ENCODE data around the gene NTNG1.

- TF ChIP-seq CTCF (IDR thresholded peaks at IDR 0.05) = no peak
- no peak for TF ChIP-seq POLR2A (IDR thresholded peaks at IDR 0.05)
Measured at GRCh38 chr1:107132195-107132594, 8.6 kb upstream of the NTNG1 start.

Measured in esophagus squamous epithelium (tissue), 4 donors.